Heart right ventricle (tissue), 16 donors: Measurements from ENCODE around the gene MX1. TPM values are rescaled to one million over a fixed set of nuclear protein-coding genes. Genes with fewer than 3 reads are reported as not detected.

Source experiments
- ATAC-seq, 8 donors: fragments of 200-7000 bp; cut with Tn5 transposase; one replicate each; pipeline ENCODE4 v1.9.1; 2020; ENCODE audit warnings: mild to moderate bottlenecking in 8 of 8, moderate library complexity in 8 of 8, moderate number of reproducible peaks in 1 of 8
- DNase-seq, 2 donors: peaks; one replicate each; pipeline ENCODE4 v3.0.0-alpha.2; 2020
- H3K27ac ChIP-seq, 10 donors: fragments of 200-600 bp; sonication (generic) in 2 of 10; one replicate each; pipeline versions ENCODE4 v1.5.0 to v1.8.0; 2020 to 2022; ENCODE audit warnings: mild to moderate bottlenecking in 3 of 10
- H3K27me3 ChIP-seq, 7 donors: fragments of 200-600 bp; one replicate each; pipeline ENCODE4 v1.8.0; 2021 to 2022; ENCODE audit warnings: mild to moderate bottlenecking in 2 of 7
- H3K36me3 ChIP-seq, 9 donors: fragments of 200-600 bp; sonication (generic) in 1 of 9; one replicate each; pipeline versions ENCODE4 v1.5.0 to v1.8.0; 2020 to 2022; ENCODE audit warnings: mild to moderate bottlenecking in 2 of 9
- H3K4me1 ChIP-seq, 9 donors: fragments of 200-600 bp; sonication (generic) in 1 of 9; one replicate each; pipeline versions ENCODE4 v1.5.0 to v1.8.0; 2020 to 2022; ENCODE audit warnings: mild to moderate bottlenecking in 4 of 9
- H3K4me3 ChIP-seq, 10 donors: fragments of 200-600 bp; sonication (generic) in 2 of 10; one replicate each; pipeline versions ENCODE4 v1.5.0 to v1.8.0; 2020 to 2022; ENCODE audit warnings: mild to moderate bottlenecking in 7 of 10, moderate library complexity in 2 of 10
- H3K9me3 ChIP-seq, 11 donors: fragments of 200-600 bp in 10 of 11; sonication (generic) in 2 of 11; one replicate each; pipeline versions ENCODE4 v1.5.0 to v1.8.0; 2013 to 2022; ENCODE audit warnings: mild to moderate bottlenecking in 2 of 11, control low read depth in 1 of 11, moderate library complexity in 1 of 11
- CTCF ChIP-seq, 9 donors: fragments of 200-600 bp; sonication (generic) in 2 of 9; IDR thresholded peaks; one replicate each; pipeline versions ENCODE4 v1.5.0 to v1.8.0; 2021 to 2022; ENCODE audit warnings: antibody characterized with exemption in 9 of 9, mild to moderate bottlenecking in 5 of 9, moderate library complexity in 1 of 9
- WGBS, 2 donors: extraction: QIAGEN DNeasy Blood & Tissue Kit; methylation state at CpG; one replicate each; pipeline ENCODE4 v1.1.7; 2013; ENCODE audit warnings: inconsistent platforms in 1 of 2; 5-methylcytosine and 5-hydroxymethylcytosine counted together
- intact Hi-C, 10 donors: fragments of 100-400 bp; cut with DNase I; formaldehyde crosslinking; loops; one replicate each; pipeline versions ENCODE4 v1.11.1 to v1.14.2; 2022
- polyA plus RNA-seq, 2 donors: library from polyadenylated mRNA; stranded (reverse); fragments of 200-250 nt; gene quantifications; one replicate each; pipeline ENCODE4 v1.2.3, GENCODE V29; 2013
- total RNA-seq, 10 donors: library from RNA; stranded (reverse); fragmentation: NEBNext Ultra II Directional in 3 of 10; extraction: Animal tissue kit (Norgen Biotek cat#: 25700) in 3 of 10; gene quantifications; one replicate each; pipeline versions ENCODE4 v1.2.1 to v1.2.4, GENCODE V29; 2021 to 2023
- donor health status: Arrhythmogenic right ventricular cardiomyopathy.
- donor health status: ischemic (EF 13 %, LVEDD 7.1; RV severe dilation, severe dysfunction).
- donor health status: healthy with polysubstance abuse.
- donor health status: DM: no; HTN: yes; CAD: no.
- donor health status: DM: no; HTN: no; CAD: no.
- donor health status: ischemic (EF 25% LVEDD 6.9; RV normal size, moderate dysfunction).
- donor health status: ischemic (EF 25% LVEDD 5.7; RV mildly dilated, moderate dysfunction).
- donor health status: healthy.
- donor health status: DM: yes; HTN: yes; CAD: no.
- donor health status: Ischemic cardiomyopathy.
- donor health status: ischemic (EF 35%, LVEDD 5.7; RV mildly dilated, moderate dysfunction).
- donor health status: nonischemic (EF 11% LVEDD 7.7; RV severe dilation, severe dysfunction).
- donor health status: DM: yes; HTN: yes; CAD: no.
- donor health status: PGD.
- donor health status: ischemic (EF 29% LVEDD 5.4; RV normal size, mild dysfunction).
- donor health status: nonischemic (EF 23%, LVEDD 6.1; RV moderate dilation, normal function).

MX1 gene
- total and polyA plus RNA-seq, 12 donors: 5.4 to 50.0 (median 18.1) TPM

GRCh38 chr21:41472753-41473548, 46.9 kb downstream of the MX1 start:
- WGBS, 2 donors: 79% methylated on average over 33 of the region's 33 CpGs
- intact Hi-C loops: no loop called here
- Histone ChIP-seq H3K9me3 (no peaks in the 10 kb centered on the region), H3K4me1 (no peaks in the 10 kb centered on the region), H3K27ac (no peak overlapping the region), H3K36me3 (no peaks in the 10 kb centered on the region), H3K27me3 (peaks cover 0 to 64% (median 40%) of the 10 kb centered on the region in 7 donors), H3K4me3 (no peak overlapping the region)
- ATAC-seq (no peak), DNase-seq (no peak)
- no peak for TF ChIP-seq CTCF (IDR thresholded peaks at IDR 0.05)

GRCh38 chr21:41475714-41476420, 49.8 kb downstream of the MX1 start:
- intact Hi-C loops: no loop called here
- Histone ChIP-seq H3K27ac (no peak overlapping the region), H3K27me3 (peaks cover 0 to 56% (median 31%) of the 10 kb centered on the region in 7 donors), H3K9me3 (no peaks in the 10 kb centered on the region), H3K4me1 (no peaks in the 10 kb centered on the region), H3K36me3 (no peaks in the 10 kb centered on the region), H3K4me3 (no peak overlapping the region)
- no peak for DNase-seq
- no peak for TF ChIP-seq CTCF (IDR thresholded peaks at IDR 0.05)
- WGBS, 2 donors: 77 to 78% methylated on average over 15 of the region's 15 CpGs
- ATAC-seq: no peak

GRCh38 chr21:41477641-41478318, 51.7 kb downstream of the MX1 start:
- Histone ChIP-seq H3K27ac (no peak overlapping the region), H3K4me3 (no peak overlapping the region), H3K9me3 (no peaks in the 10 kb centered on the region), H3K36me3 (no peaks in the 10 kb centered on the region), H3K4me1 (no peaks in the 10 kb centered on the region), H3K27me3 (peaks cover 0 to 55% (median 23%) of the 10 kb centered on the region in 7 donors)
- intact Hi-C loops: no loop called here
- ATAC-seq (no peak), DNase-seq (no peak)
- TF ChIP-seq CTCF (IDR thresholded peaks at IDR 0.05): no peak
- 27 to 28% methylated on average over 15 of the region's 15 CpGs for WGBS, 2 donors
